SK-N-MC (cell line): ENCODE results near the gene ATP6V1C2.

ENCODE experiments used
- EZH2 ChIP-seq: fragments of 200-600 bp; sonication (generic); IDR thresholded peaks from one replicate; pipeline ENCODE4 v1.6.1; 2017; ENCODE audit warnings: antibody characterized with exemption
- POLR2AphosphoS5 ChIP-seq: IDR thresholded peaks from 2 replicates; pipeline ENCODE4 v1.6.1; 2012; ENCODE audit warnings: mild to moderate bottlenecking, low read depth, low read length, borderline replicate concordance

- TF ChIP-seq POLR2AphosphoS5 (no peak), EZH2 (no peak)
Observed at GRCh38 chr2:10833021-10833420, 111.6 kb downstream of the ATP6V1C2 start.
